ENCODE data around the gene METTL24. TPM values are rescaled to one million over a fixed set of nuclear protein-coding genes. Genes with fewer than 3 reads are reported as not detected.

Gene METTL24
- total and polyA plus RNA-seq, 9 donors = 2.0 to 13.5 (median 6.6) TPM

DNA sequence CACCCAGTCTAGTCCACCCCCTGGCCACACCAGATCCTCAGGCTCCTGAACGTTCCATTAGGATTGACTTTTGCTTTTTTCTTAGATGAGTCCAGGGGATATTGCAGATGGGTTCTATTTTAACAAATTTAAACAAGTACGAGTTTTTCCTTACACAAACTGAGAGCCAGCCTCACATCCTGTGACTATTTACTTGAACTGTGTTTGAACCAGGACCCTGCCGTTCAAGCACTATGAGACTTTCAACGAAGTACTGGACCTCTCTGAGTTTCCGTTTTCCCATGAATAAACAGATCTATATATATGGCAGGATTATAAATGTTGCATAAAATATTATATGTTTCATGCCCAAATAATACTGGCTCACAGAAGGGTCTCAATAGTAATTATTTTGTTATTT lies 1.4 kb upstream of the METTL24 start:
- DNase-seq = no peak
- H3K4me1 ChIP-seq (ENCODE audit: insufficient read depth) = peaks cover 3% of the 10 kb centered on the region
- intact Hi-C loops (cut with DNase I) = loop anchor here in 1 of 4 donors (5.0 kb wide), 1 partner anchor 37 kb away; no protein-coding TSS in a partner anchor
- TF ChIP-seq, protein P1, sequence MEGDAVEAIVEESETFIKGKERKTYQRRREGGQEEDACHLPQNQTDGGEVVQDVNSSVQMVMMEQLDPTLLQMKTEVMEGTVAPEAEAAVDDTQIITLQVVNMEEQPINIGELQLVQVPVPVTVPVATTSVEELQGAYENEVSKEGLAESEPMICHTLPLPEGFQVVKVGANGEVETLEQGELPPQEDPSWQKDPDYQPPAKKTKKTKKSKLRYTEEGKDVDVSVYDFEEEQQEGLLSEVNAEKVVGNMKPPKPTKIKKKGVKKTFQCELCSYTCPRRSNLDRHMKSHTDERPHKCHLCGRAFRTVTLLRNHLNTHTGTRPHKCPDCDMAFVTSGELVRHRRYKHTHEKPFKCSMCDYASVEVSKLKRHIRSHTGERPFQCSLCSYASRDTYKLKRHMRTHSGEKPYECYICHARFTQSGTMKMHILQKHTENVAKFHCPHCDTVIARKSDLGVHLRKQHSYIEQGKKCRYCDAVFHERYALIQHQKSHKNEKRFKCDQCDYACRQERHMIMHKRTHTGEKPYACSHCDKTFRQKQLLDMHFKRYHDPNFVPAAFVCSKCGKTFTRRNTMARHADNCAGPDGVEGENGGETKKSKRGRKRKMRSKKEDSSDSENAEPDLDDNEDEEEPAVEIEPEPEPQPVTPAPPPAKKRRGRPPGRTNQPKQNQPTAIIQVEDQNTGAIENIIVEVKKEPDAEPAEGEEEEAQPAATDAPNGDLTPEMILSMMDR (IDR thresholded peaks at IDR 0.05) = no peak
- TF ChIP-seq EP300 (IDR thresholded peaks at IDR 0.05) (no peak), POLR2A (IDR thresholded peaks at IDR 0.05) (no peak)
- WGBS, 3 donors = 74 to 80% (median 79%) methylated on average over 5 of the region's 5 CpGs
- H3K9me3 ChIP-seq = no peaks in the 10 kb centered on the region
- H3K27me3 ChIP-seq = no peaks in the 10 kb centered on the region
- H3K27ac ChIP-seq = no peak overlapping the region
- H3K36me3 ChIP-seq = no peaks in the 10 kb centered on the region
- no peak overlapping the region for H3K4me3 ChIP-seq

GRCh38 chr6:110358553-110359160 lies 508 bp upstream of the METTL24 start:
- peak overlapping the region; percentile 72 for H3K4me3 ChIP-seq
- H3K36me3 ChIP-seq = no peaks in the 10 kb centered on the region
- peaks cover 3% of the 10 kb centered on the region for H3K4me1 ChIP-seq (ENCODE audit: insufficient read depth)
- peak overlapping the region; percentile 69 to 93 for H3K27ac ChIP-seq
- intact Hi-C loops (cut with DNase I) = loop anchor here in 1 of 4 donors (5.0 kb wide), 1 partner anchor 36 kb away; no protein-coding TSS in a partner anchor
- TF ChIP-seq EP300 (IDR thresholded peaks at IDR 0.05) (no peak), POLR2A (IDR thresholded peaks at IDR 0.05) (no peak)
- TF ChIP-seq, protein P1 (IDR thresholded peaks at IDR 0.05) = no peak
- no peaks in the 10 kb centered on the region for H3K9me3 ChIP-seq
- DNase-seq = no peak
- H3K27me3 ChIP-seq = no peaks in the 10 kb centered on the region
- 27 to 33% (median 32%) methylated on average over 13 of the region's 13 CpGs for WGBS, 3 donors

GRCh38 chr6:110357298-110357663 lies 868 bp downstream of the METTL24 start:
- TF ChIP-seq POLR2A (IDR thresholded peaks at IDR 0.05) (no peak), EP300 (IDR thresholded peaks at IDR 0.05) (no peak)
- TF ChIP-seq, protein P1 (IDR thresholded peaks at IDR 0.05) = no peak
- Histone ChIP-seq H3K9me3 (no peaks in the 10 kb centered on the region), H3K36me3 (no peaks in the 10 kb centered on the region), H3K4me3 (peak overlapping the region; percentile 72), H3K27ac (peak overlapping the region; percentile 69 to 93), H3K27me3 (no peaks in the 10 kb centered on the region), H3K4me1 (ENCODE audit: insufficient read depth) (peaks cover 3% of the 10 kb centered on the region)
- WGBS, 3 donors = 27 to 36% (median 32%) methylated on average over 13 to 14 of the region's 14 CpGs
- peak in 4 of 5 donors; percentile 34 to 47 (median 44) for DNase-seq
- intact Hi-C loops (cut with DNase I) = loop anchor here in 1 of 4 donors (5.0 kb wide), 1 partner anchor 35 kb away; no protein-coding TSS in a partner anchor

DNA sequence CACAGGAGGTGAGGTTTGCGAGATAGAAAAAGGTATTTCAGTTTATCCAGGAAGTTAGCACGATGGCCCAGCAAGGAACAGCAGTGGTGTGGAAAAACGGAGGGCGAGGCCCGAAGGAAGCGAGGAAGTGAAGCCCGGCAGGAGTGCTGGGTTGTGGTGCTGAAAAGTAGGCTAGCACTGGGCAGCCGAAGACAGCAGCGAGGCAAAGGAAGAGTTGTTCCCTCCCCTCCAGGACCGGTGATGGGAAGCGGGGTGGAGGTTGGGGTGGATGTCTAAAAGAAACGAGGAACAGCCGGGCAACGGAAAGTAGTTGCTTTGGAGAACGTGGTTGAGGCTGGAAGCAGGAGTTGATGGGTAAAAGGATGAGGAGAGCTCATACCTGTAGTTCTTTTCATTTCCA lies 1.4 kb downstream of the METTL24 start:
- H3K4me1 ChIP-seq (ENCODE audit: insufficient read depth) = peaks cover 3% of the 10 kb centered on the region
- peak overlapping the region in 1 of 2 donors; percentile 93 for H3K27ac ChIP-seq
- intact Hi-C loops (cut with DNase I) = loop anchor here in 1 of 4 donors (5.0 kb wide), 1 partner anchor 34 kb away; no protein-coding TSS in a partner anchor
- peak overlapping the region; percentile 72 for H3K4me3 ChIP-seq
- H3K27me3 ChIP-seq = no peaks in the 10 kb centered on the region
- no peaks in the 10 kb centered on the region for H3K9me3 ChIP-seq
- no peaks in the 10 kb centered on the region for H3K36me3 ChIP-seq
- no peak for TF ChIP-seq POLR2A (IDR thresholded peaks at IDR 0.05)
- 66 to 80% (median 80%) methylated on average over 15 of the region's 15 CpGs for WGBS, 3 donors
- DNase-seq = peak in 4 of 5 donors; percentile 13 to 45 (median 28)

GRCh38 chr6:110355727-110356126 lies 2.4 kb downstream of the METTL24 start:
- intact Hi-C loops (cut with DNase I) = loop anchor here in 1 of 4 donors (5.0 kb wide), 1 partner anchor 33 kb away; no protein-coding TSS in a partner anchor
- peaks cover 4% of the 10 kb centered on the region for H3K4me1 ChIP-seq (ENCODE audit: insufficient read depth)
- H3K27ac ChIP-seq = no peak overlapping the region
- 77 to 89% (median 84%) methylated on average over 2 of the region's 2 CpGs for WGBS, 3 donors
- H3K9me3 ChIP-seq = no peaks in the 10 kb centered on the region
- no peaks in the 10 kb centered on the region for H3K27me3 ChIP-seq
- no peak overlapping the region for H3K4me3 ChIP-seq
- no peak for DNase-seq
- TF ChIP-seq EP300 (IDR thresholded peaks at IDR 0.05) (no peak), POLR2A (IDR thresholded peaks at IDR 0.05) (no peak)
- TF ChIP-seq, protein P1 (IDR thresholded peaks at IDR 0.05) = no peak
- H3K36me3 ChIP-seq = no peaks in the 10 kb centered on the region

Measured in ovary (tissue), 9 donors.